Lower leg skin (tissue), 4 donors: ENCODE measurements around the gene UST. TPM values are rescaled to one million over a fixed set of nuclear protein-coding genes. Genes with fewer than 3 reads are reported as not detected.
A peak's percentile ranks its signal among the peaks of the same experiment; 100 is the strongest.

Source experiments
- DNase-seq, 2 donors: peaks; one replicate each; pipeline ENCODE4 v3.0.0-alpha.2; 2019; ENCODE audit warnings: low spot score in 2 of 2
- H3K4me3 ChIP-seq: fragments of 200-600 bp; sonication (generic); 2 replicates; pipeline ENCODE4 v1.5.1; 2017; ENCODE audit warnings: mild to moderate bottlenecking, low read depth; ENCODE audit not compliant: poor library complexity, severe bottlenecking
- CTCF ChIP-seq, 3 donors: fragments of 450-650 bp; IDR thresholded peaks; one replicate each; pipeline ENCODE4 v1.5.1; 2016; ENCODE audit warnings: antibody characterized with exemption in 3 of 3, mild to moderate bottlenecking in 3 of 3, moderate library complexity in 2 of 3
- POLR2A ChIP-seq, 2 donors: fragments of 450-650 bp; IDR thresholded peaks; one replicate each; pipeline ENCODE4 v1.6.1; 2016 to 2017; ENCODE audit warnings: antibody characterized with exemption in 2 of 2, mild to moderate bottlenecking in 1 of 2, moderate library complexity in 1 of 2
- WGBS, 2 donors: methylation state at CpG; one replicate each; pipeline ENCODE4 v1.1.5; 2018; 5-methylcytosine and 5-hydroxymethylcytosine counted together
- intact Hi-C: fragments of 100-400 bp; cut with DNase I; formaldehyde crosslinking; loops from one replicate; pipeline ENCODE4 v1.15.0; 2023; ENCODE audit warnings: low total_unique reads
- total RNA-seq, 4 donors: library from RNA; depleted of rRNA; stranded (reverse); fragments of >200 nt; gene quantifications; one replicate each; pipeline ENCODE4 v1.1.0, GENCODE V29; 2016

The UST gene
- total RNA-seq, 4 donors from 2014 or later = 12.2 to 21.7 (median 17.7) TPM

- peak; percentile 74 to 94 for DNase-seq
- TF ChIP-seq CTCF (IDR thresholded peaks at IDR 0.05) = no peak
- no peak for TF ChIP-seq POLR2A (IDR thresholded peaks at IDR 0.05)
- intact Hi-C loops = no loop called here
- WGBS, 2 donors = 37 to 38% methylated on average over 6 of the region's 6 CpGs
- no peak overlapping the region for H3K4me3 ChIP-seq
Measured at GRCh38 chr6:149082320-149082719, 335.5 kb downstream of the UST start.

DNA sequence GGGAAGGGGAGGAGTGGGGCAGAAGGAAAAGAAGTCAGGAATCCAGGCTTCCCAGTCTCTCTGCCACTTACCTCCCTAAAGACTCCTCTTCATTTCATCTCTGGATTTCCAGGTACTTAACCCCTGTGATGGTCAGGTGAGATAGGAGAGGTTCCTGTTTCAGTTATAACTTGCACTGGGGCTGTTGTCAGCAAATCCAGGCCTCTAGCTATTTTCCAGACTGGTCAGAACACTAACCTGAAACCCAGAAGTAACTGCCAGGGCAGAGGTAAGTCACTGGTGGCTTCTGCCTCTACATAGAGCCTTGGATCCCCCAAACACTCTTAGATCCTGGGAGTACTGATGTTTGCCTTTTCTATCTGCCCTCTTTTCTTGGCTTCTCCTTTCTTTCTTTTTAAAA is 337.2 kb downstream of the UST start:
- no peak overlapping the region for H3K4me3 ChIP-seq
- intact Hi-C loops = no loop called here
- DNase-seq = no peak
- TF ChIP-seq POLR2A (IDR thresholded peaks at IDR 0.05) = no peak
- no peak for TF ChIP-seq CTCF (IDR thresholded peaks at IDR 0.05)

DNA sequence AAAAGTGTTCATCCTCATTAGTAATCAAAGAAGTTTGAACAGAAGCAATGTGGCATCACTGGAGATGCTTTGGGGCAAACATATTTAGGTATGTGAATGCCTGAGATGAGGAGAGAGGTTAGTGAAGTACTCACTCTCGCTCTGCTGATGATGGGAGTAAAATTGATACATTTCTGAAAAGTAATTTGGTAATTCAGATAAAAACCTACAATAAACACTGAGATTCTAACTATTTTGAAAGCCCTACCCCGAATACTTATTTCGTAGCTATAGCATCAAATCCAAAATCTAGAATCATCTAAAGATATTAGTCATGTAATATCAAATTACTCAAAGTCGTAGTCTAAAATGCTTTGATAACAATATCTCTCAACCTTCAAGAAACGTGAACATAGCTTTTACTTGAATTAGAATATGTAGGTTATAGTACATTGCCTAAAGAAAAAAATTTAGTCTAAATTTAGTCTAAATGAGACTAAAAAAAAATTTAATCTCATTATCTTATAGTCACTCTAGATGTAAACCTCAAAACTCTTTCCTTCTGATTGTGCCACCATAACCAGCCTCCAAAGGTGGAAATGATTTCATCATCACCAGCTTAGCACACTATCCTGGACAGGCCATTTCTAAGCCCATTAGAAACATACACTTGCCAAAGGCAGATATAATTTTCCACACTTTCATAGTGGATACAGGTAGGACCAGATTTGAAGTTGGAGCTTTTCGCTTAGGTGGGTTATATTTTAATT is 338.2 kb downstream of the UST start:
- WGBS, 2 donors = 86 to 89% methylated on average over 6 of the region's 6 CpGs
- TF ChIP-seq POLR2A (IDR thresholded peaks at IDR 0.05) (no peak), CTCF (IDR thresholded peaks at IDR 0.05) (no peak)
- no peak overlapping the region for H3K4me3 ChIP-seq

DNA sequence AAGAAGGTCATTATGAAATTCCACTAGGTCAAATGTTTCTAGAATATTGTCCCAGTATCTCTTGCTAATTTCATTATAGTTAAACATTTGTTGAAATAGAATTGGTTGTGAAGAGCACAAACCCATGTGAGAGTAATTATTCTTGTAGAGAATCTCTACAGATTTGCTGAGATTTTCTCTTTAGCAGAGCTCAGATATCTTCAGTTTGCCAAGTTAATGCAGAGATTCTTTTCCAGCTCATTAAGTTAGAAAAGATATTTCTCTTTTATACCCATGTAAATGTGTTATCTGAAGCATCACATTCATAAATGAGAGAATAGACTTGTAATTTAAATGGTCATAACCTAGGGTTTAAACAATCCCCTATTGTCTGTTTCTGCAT is 338.7 kb downstream of the UST start:
- intact Hi-C loops = no loop called here
- no peak for TF ChIP-seq CTCF (IDR thresholded peaks at IDR 0.05)
- TF ChIP-seq POLR2A (IDR thresholded peaks at IDR 0.05) = no peak

More for the DNA sequence above, 338.2 kb downstream of the UST start:
- DNase-seq = no peak
- intact Hi-C loops = no loop called here

DNA sequence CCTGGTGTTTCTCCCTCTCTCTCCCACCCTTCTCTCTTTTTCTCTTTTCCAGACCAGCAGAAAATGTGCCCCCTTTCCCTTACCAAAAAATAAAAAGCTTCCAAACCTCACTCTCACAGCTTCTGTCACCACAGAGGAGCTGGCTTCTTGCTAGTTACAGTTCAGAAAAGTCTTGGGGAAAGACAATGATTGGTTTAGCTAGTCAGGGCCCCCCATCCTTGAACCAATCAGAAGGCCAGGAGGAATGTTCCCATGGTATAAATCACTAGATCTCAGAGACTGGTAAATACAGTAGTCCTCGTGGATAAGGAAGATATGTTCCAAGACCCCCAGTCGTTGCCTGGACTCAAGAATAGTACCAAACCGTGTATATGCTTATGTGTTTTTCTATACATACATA is 339.5 kb downstream of the UST start:
- H3K4me3 ChIP-seq = no peak overlapping the region
- DNase-seq = no peak
- intact Hi-C loops = no loop called here
- 68 to 74% methylated on average over 3 of the region's 3 CpGs for WGBS, 2 donors
- no peak for TF ChIP-seq POLR2A (IDR thresholded peaks at IDR 0.05)

More for the DNA sequence above, 338.7 kb downstream of the UST start:
- H3K4me3 ChIP-seq = no peak overlapping the region
- DNase-seq = no peak

GRCh38 chr6:149087898-149088297 is 341.1 kb downstream of the UST start:
- no peak overlapping the region for H3K4me3 ChIP-seq
- intact Hi-C loops = no loop called here
- 81 to 85% methylated on average over 6 of the region's 6 CpGs for WGBS, 2 donors
- TF ChIP-seq POLR2A (IDR thresholded peaks at IDR 0.05) (no peak), CTCF (IDR thresholded peaks at IDR 0.05) (no peak)
- DNase-seq = no peak
